GM21576 (cell line): ENCODE measurements around the gene FAM118A.
"Not testable (repeated sequence)": the region's sequence is repeated elsewhere in the genome, so short reads cannot be mapped to it uniquely, and the experiment has no call there.

ENCODE experiments used
- ATAC-seq: cut with Tn5 transposase; IDR thresholded peaks from one replicate; pipeline ENCODE4 v1.9.1; 2021; ENCODE audit warnings: mild to moderate bottlenecking, moderate library complexity; ENCODE audit not compliant: unreplicated experiment

FAM118A gene

DNA sequence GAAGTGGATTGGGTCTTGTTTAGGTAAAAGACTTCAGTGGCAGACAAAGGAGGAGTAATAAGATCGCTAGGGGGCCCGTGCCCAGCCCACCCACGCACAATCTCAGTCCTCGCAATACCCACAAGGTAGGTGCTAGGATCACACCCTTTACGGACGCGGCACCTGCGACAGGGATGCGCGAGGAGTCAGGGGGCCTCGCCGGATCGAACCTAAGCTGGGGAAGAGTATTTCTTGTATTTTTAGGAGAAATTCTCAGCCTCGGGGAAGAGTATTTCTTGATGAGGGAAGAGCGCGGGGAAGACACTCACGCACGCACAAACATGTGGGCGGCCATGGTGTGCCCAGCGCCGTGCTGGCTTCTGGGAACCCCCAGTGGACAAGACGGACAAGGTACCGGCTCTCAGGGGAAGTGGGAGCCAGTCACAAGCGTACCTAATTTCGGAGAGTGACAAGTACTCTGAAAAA is 745 bp upstream of the FAM118A start:
- ATAC-seq = no peak

DNA sequence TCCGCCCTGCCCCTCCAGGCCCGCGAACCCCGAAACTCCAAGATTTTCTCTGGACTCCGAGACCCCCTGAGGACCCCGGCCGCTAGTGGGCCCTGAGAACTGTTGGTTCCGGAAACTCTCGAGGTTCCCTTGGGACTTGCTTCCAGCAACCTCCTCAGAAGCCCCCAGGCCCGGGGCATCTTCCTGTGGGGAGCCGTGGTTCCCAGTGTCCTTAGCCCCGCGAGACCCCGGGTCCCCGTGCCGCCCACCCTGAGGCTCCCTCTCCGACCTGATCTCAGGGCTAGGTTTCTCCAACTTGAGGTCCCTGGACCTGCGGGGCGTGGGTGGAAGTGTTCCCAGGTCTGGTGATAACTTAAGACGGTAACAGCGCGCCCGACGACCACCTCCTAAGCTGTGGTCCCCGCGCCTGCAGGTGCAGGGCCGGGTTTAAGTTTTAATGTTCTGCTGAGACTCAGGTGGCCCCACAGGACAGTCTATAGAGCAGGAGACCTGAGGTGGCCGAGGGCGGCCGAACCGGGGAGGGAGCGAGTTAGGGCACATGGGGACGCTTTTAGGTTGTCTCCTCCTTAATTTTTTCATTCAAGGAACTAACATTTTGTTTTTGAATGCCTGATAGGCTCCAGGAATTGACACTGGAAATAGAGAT is 720 bp downstream of the FAM118A start:
- no peak for ATAC-seq

DNA sequence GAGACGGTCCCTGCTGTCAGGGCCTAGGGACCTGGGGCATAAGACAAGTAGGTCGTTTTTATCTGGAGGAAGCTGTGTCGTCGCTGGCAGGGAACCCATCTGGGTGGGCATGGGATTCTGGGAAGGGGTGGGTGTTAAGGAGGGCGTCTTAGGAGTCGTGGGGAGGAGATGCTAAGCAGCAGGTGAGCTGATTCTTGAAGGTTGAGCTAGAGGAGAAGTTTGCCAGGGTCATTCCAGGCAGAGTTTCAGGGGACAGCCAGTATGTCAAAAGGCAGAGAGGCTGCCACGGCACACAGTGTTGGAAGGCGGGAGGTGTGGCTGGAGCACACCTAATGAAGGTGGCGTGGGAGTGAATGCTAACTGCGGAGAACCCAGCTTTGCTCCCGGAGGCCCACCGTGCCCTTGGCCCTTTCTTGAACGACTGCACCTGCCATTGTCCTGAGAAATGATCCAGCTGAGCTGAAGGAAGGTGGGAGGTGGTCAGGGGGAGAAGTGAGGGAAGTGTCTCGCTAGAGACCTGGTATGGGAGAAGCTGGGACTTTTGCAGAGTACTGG is 1.3 kb downstream of the FAM118A start:
- ATAC-seq = no peak

DNA sequence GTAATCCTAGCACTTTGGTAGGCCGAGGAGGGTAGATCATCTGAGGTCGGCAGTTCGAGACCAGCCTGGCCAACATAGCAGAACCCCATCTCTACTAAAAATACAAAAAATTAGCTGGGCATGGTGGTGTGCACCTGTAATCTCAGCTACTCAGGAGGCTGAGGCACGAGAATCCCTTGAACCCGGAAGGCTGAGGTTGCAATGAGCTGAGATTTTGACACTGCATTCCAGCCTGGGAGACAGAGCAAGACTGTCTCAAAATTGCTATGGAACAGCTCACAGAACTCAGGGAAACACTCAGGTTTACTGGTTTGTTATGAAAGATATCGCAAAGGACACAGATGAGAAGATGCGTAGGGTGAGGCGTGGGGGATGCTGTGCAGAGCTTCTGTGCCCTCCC is 2.7 kb downstream of the FAM118A start:
- ATAC-seq = no peak

DNA sequence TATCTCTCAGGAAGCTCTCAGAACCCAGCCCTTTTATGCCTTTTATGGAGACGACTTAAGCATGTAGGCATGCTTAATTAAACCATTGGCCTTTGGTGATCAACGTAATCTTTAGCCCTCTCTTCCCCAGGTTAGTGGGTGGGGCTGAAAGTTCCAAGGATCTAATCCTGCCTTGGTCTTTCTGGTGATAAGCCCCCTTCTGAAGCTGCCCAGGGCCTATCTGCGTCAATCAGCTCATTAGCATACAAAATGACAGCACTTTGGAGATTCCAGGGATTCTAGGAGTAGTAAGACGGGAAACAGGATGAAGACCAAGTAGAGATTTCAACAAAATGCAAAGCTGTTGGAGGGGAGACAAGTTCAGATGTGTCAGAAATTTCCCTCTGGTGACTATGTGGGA is 3.1 kb downstream of the FAM118A start:
- ATAC-seq = no peak

DNA sequence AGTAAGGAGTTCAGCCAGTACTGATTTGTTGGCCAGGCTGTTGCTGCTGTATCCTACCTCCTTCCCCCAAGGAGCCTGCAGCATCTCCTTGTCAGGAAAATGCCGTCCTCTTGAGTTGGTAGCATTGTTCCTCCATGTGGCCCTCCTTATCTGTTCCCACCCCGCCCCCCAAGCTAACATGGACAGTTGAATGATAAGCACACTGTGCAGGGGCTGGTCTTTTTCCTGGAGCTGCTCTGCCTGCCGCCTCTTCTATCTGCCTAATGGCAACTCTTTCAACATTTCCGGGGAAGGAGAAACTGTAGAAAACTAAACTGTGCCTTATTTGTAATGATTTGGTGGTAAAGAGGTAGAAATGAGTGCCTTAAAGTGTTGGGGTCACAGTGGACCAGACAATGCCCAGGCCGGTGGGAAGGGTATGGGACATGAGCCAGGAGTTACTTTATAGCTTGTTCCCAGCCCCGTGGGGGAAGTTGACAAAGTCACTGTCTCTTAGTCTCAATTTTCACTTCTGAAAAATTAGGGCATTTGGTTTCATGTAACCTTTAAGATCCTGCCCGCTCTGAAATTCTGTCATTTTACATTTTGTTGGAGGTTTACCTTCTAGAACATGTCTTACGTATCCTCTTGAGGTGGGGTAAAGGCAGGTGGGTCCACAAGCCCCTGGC is 4.5 kb downstream of the FAM118A start:
- ATAC-seq = no peak

DNA sequence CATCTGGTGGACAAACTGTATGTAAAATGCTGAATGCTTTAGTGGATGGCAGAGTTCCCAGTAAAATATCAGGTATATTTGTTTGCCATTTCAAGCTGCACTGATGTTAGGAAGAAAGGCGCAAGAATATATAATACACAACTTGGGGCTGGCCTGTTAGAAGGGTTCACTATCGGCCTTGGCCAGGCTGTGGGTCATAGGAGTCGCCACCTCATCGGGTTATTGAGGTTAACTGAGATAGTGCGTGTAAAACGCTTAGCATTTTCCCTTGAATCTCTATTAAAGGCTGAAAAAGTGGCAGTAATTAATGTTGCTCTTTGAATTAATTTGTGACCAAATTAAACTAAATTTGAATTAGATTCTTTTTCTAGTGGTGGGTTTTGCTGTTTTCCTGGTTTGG is 5.1 kb downstream of the FAM118A start:
- ATAC-seq = no peak

DNA sequence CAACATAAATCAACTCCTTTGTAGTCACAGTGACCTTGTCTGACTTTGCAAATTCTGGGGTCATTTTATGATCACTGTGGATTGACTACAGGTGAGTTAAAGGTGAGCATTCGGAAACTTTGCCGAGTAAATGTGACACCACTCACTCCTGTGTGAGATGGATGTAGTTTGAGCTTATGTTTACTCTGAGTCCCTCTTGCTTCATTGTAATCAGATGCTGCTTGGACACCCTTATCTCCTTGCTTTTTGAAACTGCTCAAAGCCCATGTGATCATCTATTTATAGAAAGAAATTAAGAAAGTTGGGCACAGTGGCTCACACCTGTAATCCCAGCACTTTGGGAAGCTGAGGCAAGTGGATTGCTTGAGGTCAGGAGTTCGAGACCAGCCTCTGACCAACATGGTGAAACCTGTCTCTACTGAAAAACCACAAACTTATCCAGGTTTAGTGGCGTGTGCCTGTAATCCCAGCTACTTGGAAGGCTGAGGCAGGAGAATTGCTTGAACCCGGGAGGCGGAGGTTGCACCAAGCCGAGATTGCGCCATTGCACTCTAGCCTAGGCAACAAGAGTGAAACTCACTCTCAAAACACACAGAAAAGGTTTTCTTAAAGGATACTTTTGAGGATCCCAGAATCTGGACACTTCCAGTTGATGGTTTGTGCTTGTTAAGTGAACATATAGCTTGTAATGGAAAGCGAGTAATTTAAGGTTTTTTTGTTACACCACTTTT is 7.2 kb downstream of the FAM118A start:
- no peak for ATAC-seq

DNA sequence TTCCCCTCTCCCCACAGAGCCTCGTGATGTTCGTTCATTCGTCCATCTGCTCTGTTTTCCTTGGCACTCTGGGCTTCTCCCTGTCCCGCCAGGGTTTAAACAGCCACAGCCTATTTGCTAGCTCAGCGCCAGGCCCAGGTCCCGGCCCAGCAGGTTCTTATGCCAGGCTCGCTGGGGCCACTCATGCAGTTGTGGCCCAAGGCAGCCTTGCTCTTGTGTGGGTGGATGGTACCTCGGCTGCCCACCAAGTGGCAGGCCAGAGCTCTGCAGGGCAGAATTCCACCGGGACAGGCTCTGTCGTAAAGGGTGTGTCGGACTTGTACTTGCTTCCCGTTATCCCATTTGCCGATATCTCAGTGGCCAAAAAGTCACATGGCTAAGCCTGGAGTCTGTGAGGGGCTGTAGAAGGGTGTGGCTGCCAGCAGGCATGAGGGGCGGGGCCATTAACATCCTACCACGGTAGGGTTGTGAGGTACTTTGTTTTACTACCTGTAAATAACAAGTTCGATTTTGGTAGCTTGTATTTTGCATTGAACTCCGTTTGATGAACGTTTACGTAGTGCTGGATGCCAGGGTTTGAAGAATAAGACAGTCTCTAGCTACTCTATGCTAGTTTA is 7.9 kb downstream of the FAM118A start:
- no peak for ATAC-seq

DNA sequence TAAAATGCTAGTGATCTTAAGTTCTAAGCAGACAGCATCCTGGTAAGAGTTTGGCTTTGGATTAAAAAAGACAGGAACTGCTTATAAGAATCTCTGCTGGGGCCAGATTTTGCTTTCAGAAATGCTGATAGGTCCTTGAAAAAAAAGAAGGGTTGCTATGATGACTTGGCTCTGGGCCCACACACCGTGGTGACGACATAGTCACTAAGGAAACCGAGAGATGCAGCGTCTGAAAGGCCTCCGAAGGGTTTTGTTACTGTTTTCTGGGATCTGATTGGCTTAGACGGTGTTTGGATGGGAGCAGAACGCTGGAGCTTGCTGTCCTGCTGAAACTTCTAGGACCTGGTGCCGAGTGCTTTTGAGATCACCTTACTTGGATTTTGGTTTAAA is 8.4 kb downstream of the FAM118A start:
- ATAC-seq = peak; percentile 46

DNA sequence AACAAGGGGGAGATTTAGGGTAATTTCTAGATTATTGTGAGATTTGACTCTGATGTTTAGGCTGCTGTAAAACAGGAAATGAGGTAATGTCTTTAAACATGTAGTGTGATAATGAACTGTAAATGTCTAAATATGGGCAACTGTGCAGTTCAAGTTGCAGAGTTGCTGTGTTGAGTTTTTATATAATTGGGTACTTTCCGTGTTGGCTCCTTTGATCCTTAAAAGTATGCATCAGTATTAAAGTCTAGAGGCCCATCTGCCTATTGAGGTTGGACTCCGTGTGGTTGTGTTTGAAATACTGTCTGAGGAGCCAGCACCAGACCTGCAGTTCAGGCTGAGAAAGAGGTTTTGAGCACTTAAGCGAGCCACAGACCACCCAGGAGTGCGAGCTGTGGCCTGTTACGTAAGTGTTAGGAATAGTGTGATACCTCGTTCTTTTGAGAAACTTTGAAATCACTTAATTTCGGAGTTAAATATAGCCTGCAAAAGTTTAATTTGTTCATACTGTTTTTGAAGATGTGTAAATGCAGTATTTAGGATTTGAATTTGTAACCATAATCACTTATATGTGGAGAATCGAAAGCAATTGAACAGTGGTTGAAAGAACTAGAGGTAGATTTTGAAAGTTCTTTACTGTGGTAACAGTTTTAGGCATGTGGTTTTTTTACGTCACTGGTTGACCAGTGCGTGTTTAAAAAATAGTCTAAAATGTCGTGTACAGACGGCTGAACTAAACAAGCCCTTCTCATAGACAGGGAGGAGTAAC is 9.0 kb downstream of the FAM118A start:
- no peak for ATAC-seq

DNA sequence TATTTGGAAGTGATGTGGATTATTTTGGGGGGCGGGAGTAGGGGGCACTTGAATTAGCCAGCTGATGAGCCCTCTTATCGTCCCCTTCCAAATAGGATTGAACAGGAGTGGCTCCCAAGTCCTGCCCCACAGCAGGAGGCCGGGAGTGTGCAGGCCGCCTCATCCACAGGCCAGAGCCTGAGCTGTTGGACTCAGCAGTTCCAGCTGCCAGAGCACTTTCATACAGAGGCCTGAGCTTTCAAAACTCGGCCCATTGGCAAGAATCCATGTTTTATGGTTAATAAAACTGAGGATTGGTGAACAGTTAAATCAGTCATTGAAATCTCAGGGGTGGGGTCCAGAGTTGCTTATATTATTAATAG is 9.6 kb downstream of the FAM118A start:
- ATAC-seq = no peak

DNA sequence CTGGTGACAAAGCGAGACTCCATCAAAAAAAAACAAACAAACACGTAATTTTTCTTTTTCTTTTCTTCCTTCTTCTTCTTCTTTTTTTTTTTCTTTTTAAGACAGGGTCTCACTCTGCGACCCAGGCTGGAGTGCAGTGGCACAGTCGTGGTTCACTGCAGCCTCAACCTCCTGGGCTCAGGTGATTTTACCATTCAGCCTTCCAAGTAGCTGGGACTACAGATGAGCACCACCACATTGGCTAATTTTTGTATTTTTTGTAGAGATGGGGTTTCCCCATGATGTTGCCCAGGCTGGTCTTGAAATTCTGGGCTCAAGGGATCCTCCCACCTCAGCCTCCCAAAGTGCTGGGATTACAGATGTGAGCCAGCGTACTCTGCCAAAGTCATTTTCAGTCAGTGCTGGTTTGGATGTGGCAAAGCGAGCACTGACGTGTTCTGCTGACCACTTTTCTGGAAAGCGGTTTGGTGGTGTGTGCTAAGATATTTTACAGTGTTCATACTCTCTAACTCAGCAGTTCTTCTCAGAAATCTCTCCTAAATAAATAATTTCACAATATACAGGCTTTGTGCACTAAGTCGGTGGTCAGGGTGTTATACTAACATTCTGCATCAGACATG is 10.7 kb downstream of the FAM118A start:
- ATAC-seq = no peak

DNA sequence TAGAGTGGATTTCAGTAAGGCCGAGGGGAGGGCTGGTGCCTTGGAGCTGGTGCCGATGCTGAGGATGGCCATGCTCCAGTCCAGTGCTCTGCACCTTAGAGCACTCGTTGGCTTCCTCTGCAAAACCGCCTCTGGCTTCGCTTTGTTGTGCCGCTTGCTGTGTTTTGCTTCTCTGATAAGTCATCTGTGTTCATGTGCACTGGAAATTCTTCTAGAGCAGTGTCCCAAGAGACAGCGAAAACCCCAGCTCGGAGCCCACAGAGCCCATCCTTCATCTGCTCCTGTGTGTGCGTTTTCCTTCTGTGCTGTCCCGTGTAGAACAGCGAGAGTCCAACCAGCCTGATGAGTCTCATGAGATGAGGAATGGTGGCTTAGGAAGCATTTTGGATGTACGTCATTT is 12.1 kb downstream of the FAM118A start:
- no peak for ATAC-seq

DNA sequence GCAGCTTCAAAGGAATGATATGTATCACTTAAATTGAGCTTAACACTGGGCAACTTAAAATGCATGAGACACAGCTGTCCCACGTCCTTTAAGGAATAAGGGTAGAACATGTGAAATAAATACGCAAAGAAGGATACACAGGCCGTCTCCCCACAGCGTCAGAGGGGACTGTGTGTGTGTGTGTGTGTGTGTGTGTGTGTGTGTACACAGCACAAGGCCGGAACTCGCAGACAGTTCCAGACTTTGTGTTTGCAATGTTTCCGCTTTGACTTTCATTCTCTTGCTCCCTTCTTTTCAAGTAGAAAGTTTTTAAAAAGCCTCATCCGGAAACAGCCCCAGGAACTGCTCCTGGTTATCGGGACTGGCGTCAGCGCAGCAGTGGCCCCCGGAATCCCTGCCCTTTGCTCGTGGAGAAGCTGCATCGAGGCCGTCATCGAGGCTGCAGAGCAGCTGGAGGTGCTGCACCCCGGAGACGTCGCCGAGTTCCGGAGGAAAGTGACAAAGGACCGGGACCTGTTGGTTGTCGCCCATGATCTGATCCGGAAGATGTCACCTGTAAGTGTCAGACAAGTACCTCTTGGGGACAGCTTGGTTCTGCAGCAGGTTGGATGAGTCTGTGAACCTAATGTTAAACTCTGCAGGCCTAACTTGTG is 13.3 kb downstream of the FAM118A start:
- ATAC-seq = no peak

DNA sequence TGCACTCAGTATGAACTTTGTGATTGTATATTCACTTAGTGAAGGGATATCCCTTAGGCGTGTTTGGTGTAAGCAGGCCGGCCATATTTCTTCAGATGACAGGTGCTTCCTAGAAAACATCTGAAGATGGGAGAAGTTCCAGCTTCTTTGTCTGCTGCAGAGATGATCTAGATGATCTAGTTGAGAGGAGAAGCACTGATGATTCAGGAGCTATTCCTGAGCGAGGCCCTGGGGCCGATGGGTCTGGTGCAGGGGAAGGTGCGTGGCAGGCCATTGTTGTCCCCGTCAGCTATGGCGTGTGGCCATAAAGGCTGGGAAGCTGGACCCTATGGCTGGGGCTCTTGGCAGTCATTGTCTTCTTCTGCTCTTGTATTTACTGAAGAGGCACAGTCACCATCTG is 14.0 kb downstream of the FAM118A start:
- no peak for ATAC-seq

DNA sequence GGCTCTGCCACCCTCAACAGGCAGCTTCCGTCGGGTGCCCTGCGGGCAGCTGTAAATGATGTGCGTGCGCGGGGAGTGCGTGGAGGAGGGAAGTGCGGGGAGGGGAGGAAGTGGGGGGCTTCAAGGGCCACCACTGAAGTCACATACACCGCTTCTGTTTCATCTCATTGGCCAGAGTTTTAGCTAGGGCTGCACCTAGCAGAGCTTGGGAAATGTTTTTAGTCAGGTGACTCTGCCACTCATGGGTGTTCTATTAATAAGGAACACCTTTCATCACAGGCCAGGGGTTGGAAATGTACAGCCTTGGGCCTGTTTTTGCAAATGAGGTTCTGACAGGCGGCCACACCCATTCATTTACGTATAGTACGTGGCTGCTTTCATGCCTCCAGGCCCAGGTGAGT is 14.6 kb downstream of the FAM118A start:
- no peak for ATAC-seq

DNA sequence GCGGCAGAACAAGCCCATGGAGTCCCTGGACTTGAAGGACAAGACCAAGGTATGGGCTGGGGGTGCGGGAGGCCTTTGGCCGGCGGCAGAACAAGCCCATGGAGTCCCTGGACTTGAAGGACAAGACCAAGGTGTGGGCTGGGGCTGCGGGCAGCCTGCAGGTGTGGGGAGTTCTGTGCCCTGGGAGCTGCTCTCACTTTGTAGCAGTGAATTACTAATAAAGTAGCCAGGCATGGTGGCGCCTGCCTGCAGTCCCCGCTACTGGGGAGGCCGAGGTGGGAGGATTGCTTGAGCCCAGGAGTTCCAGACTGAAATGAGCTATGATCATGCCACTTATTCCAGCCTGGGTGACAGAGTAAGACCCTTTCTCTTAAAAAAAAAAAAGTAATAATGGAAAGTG is 18.5 kb downstream of the FAM118A start:
- not testable (repeated sequence) for ATAC-seq

DNA sequence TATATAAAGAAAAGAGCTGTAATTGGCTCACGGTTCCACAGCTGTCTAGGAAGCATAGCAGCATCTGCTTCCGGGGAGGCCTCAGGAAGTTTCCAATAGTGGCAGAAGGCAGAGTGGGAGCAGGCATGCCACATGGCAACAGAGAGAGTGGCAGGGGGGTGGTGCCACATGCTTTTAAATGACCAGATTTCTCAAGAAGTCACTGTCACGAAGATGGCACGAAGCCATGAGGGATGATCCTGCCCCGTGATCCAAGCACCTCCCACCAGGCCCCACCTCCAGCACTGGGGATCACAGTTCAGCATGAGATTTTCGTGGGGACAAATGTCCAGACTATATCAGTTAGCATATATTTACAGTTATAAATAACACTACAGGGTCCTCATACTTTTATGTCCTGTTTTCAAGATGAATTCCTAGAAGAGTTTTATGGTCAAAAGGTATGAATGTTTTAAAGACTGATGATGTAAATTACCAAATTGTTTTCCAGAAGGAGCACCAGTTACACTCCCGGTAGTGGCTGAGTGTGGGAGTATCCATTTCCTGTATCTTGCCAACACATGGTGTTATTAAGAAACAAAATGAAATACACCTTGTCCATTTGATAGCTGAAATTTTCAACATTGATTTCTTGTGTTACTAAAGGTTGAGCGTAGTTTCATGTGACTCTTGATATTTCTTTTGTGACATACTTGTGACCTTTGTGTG is 19.2 kb downstream of the FAM118A start:
- ATAC-seq = no peak
